ENCODE measurements around the gene C11orf98. TPM values are rescaled to one million over a fixed set of nuclear protein-coding genes. Genes with fewer than 3 reads are reported as not detected.
A peak's percentile ranks its signal among the peaks of the same experiment; 100 is the strongest.
"Not testable (repeated sequence)": the region's sequence is repeated elsewhere in the genome, so short reads cannot be mapped to it uniquely, and the experiment has no call there.

Gene C11orf98
- total RNA-seq, 2 experiments from 2014 or later, result 105 to 148 TPM

DNA sequence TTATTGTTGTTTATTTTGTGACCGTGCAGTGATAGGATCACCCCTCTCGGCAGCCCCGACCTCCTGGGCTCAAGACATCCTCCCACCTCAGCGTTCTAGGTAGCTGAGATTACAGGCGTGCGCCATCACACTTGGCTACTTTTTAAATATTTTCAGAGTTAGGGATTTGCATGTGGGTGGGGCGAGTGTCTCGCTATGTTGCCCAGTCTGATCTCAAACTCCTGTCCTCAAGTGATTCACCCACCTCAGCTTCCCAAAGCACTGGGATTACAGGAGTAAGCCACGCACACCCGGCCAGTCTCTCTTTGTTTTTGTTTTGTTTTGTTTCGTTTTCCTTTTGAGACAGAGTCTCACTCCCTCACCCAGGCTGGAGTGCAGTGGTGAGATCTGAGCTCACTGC lies 10.7 kb downstream of the C11orf98 start:
- no peaks in the 10 kb centered on the region for H3K9me2 ChIP-seq (ENCODE audit: insufficient read depth, low read length)
- TF ChIP-seq EZH2phosphoT487 (IDR thresholded peaks at IDR 0.05; ENCODE audit: borderline replicate concordance, low read depth, low read length), result no peak
- TF ChIP-seq, protein P1, sequence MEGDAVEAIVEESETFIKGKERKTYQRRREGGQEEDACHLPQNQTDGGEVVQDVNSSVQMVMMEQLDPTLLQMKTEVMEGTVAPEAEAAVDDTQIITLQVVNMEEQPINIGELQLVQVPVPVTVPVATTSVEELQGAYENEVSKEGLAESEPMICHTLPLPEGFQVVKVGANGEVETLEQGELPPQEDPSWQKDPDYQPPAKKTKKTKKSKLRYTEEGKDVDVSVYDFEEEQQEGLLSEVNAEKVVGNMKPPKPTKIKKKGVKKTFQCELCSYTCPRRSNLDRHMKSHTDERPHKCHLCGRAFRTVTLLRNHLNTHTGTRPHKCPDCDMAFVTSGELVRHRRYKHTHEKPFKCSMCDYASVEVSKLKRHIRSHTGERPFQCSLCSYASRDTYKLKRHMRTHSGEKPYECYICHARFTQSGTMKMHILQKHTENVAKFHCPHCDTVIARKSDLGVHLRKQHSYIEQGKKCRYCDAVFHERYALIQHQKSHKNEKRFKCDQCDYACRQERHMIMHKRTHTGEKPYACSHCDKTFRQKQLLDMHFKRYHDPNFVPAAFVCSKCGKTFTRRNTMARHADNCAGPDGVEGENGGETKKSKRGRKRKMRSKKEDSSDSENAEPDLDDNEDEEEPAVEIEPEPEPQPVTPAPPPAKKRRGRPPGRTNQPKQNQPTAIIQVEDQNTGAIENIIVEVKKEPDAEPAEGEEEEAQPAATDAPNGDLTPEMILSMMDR (conservative IDR thresholded peaks at IDR 0.05; ENCODE audit: low read length), result no peak
- no peak for DNase-seq (ENCODE audit: low spot score)
- H3K4me3 ChIP-seq (ENCODE audit: low read depth, low read length, poor library complexity, severe bottlenecking), result no peak overlapping the region
- peaks cover 24% of the 10 kb centered on the region for H3K79me2 ChIP-seq (ENCODE audit: insufficient read depth, low read depth, low read length)
- H3K4me1 ChIP-seq (ENCODE audit: insufficient read depth, low read length, poor library complexity, severe bottlenecking), result peaks cover 25% of the 10 kb centered on the region
- no peak overlapping the region for H2AFZ ChIP-seq (ENCODE audit: low read length)
- H3K9me3 ChIP-seq (ENCODE audit: low read length), result no peaks in the 10 kb centered on the region
- POLR2A ChIA-PET, result interaction anchor here (0.5 to 10.5 kb wide), 4 partner anchors 12 to 62 kb away, joined by 3 to 159 read pairs (median 4); partner anchors contain the start of genes C11orf98 and CSKMT
- no peaks in the 10 kb centered on the region for H4K20me1 ChIP-seq (ENCODE audit: insufficient read depth, low read length)
- no peak overlapping the region for H3K27ac ChIP-seq (ENCODE audit: low read depth, low read length, poor library complexity, severe bottlenecking)
- CTCF ChIA-PET (ENCODE audit: unreplicated experiment), result interaction anchor here (0.6 kb wide), 1 partner anchor 62 kb away, joined by 4 read pairs; no protein-coding TSS in a partner anchor
- peak overlapping the region; percentile 3 for H3K4me2 ChIP-seq (ENCODE audit: low read length)
- intact Hi-C loops (cut with micrococcal nuclease; ENCODE audit: unreplicated experiment), result no loop called here
- H3K36me3 ChIP-seq (ENCODE audit: insufficient read depth, low read length), result peaks cover 6% of the 10 kb centered on the region
- no TSS peak for BruUV-seq (replicated peaks)

- Histone ChIP-seq H3K27ac (ENCODE audit: low read depth, low read length, poor library complexity, severe bottlenecking) (peak overlapping the region; percentile 73), H2AFZ (ENCODE audit: low read length) (peak overlapping the region; percentile 97; the same call in 1 of the 2 replicates), H3K79me2 (ENCODE audit: insufficient read depth, low read depth, low read length) (peaks cover 24% of the 10 kb centered on the region), H3K9me3 (ENCODE audit: low read length) (no peaks in the 10 kb centered on the region), H3K36me3 (ENCODE audit: insufficient read depth, low read length) (peaks cover 25% of the 10 kb centered on the region), H3K4me2 (ENCODE audit: low read length) (peak overlapping the region; percentile 96), H4K20me1 (ENCODE audit: insufficient read depth, low read length) (no peaks in the 10 kb centered on the region), H3K4me3 (ENCODE audit: low read depth, low read length, poor library complexity, severe bottlenecking) (peak overlapping the region; percentile 97), H3K4me1 (ENCODE audit: insufficient read depth, low read length, poor library complexity, severe bottlenecking) (peaks cover 26% of the 10 kb centered on the region), H3K9me2 (ENCODE audit: insufficient read depth, low read length) (no peaks in the 10 kb centered on the region)
- BruUV-seq (replicated peaks), result no TSS peak
- ChIA-PET CTCF (ENCODE audit: unreplicated experiment) (interaction anchor here (0.6 kb wide), 2 partner anchors 30 to 31 kb away, joined by 3 to 7 read pairs; partner anchors contain the start of gene B3GAT3), POLR2A (interaction anchor here (1.0 to 10.5 kb wide), 5 partner anchors 11 to 102 kb away, joined by 4 to 159 read pairs (median 5); partner anchors contain the start of genes C11orf98, CSKMT, EEF1G and TUT1)
- no peak for TF ChIP-seq EZH2phosphoT487 (IDR thresholded peaks at IDR 0.05; ENCODE audit: borderline replicate concordance, low read depth, low read length)
- TF ChIP-seq, protein P1 (conservative IDR thresholded peaks at IDR 0.05; ENCODE audit: low read length), result no peak
- no peak for DNase-seq (ENCODE audit: low spot score)
- intact Hi-C loops (cut with micrococcal nuclease; ENCODE audit: unreplicated experiment), result loop anchor here (1.0 to 2.0 kb wide), 3 partner anchors 13 to 62 kb away; partner anchors contain the start of genes C11orf98, CSKMT and TUT1
Measured at GRCh38 chr11:62652161-62653006, 12.6 kb downstream of the C11orf98 start.

- peaks cover 25% of the 10 kb centered on the region for H3K36me3 ChIP-seq (ENCODE audit: insufficient read depth, low read length)
- POLR2A ChIA-PET, result interaction anchor here (0.6 to 10.5 kb wide), 3 partner anchors 16 to 136 kb away, joined by 3 to 159 read pairs (median 4); partner anchors contain the start of genes C11orf98 and CSKMT
- CTCF ChIA-PET (ENCODE audit: unreplicated experiment); H3K4me2 ChIP-seq (ENCODE audit: low read length); H4K20me1 ChIP-seq (ENCODE audit: insufficient read depth, low read length); H3K4me3 ChIP-seq (ENCODE audit: low read depth, low read length, poor library complexity, severe bottlenecking); intact Hi-C loops (cut with micrococcal nuclease; ENCODE audit: unreplicated experiment); H2AFZ ChIP-seq (ENCODE audit: low read length); DNase-seq (ENCODE audit: low spot score); H3K9me3 ChIP-seq (ENCODE audit: low read length); H3K27ac ChIP-seq (ENCODE audit: low read depth, low read length, poor library complexity, severe bottlenecking); H3K9me2 ChIP-seq (ENCODE audit: insufficient read depth, low read length); BruUV-seq (replicated peaks): not testable (repeated sequence)
- peaks cover 34% of the 10 kb centered on the region for H3K4me1 ChIP-seq (ENCODE audit: insufficient read depth, low read length, poor library complexity, severe bottlenecking)
- H3K79me2 ChIP-seq (ENCODE audit: insufficient read depth, low read depth, low read length), result peaks cover 34% of the 10 kb centered on the region
Measured at GRCh38 chr11:62650283-62650682, 14.7 kb downstream of the C11orf98 start.

Measured in OCI-LY7 (cell line).